K562 (cell line): ENCODE measurements around the gene CIAPIN1. TPM values are rescaled to one million over a fixed set of nuclear protein-coding genes. Genes with fewer than 3 reads are reported as not detected.

Source experiments
- ETS2 ChIP-seq: IDR thresholded peaks from 2 replicates; pipeline ENCODE4 v1.6.1; 2016; ENCODE audit warnings: borderline replicate concordance, missing genetic modification characterization, mild to moderate bottlenecking, moderate library complexity, missing compliant biosample characterization; ENCODE audit not compliant: poor library complexity, severe bottlenecking
- FOXK2 ChIP-seq, 2 experiments: fragments of 450-650 bp; IDR thresholded peaks in 1 of 2; conservative IDR thresholded peaks in 1 of 2; 2 replicates each; pipeline ENCODE4 v1.6.1; 2016; ENCODE audit warnings: low read depth in 2 of 2, mild to moderate bottlenecking in 1 of 2
- HNRNPLL ChIP-seq: fragments of 200-400 bp; formaldehyde crosslinking; IDR thresholded peaks from 2 replicates; pipeline ENCODE4 v1.6.1; 2017; ENCODE audit warnings: low read length, low read depth, mild to moderate bottlenecking; ENCODE audit not compliant: poor library complexity, severe bottlenecking
- MECOM ChIP-seq: fragments of 250-450 bp; sonication (Bioruptor Pico); IDR thresholded peaks from 2 replicates; pipeline ENCODE4 v1.8.0; 2022; ENCODE audit warnings: inconsistent platforms
- MEF2A ChIP-seq: IDR thresholded peaks from 2 replicates; pipeline ENCODE4 v1.6.1; 2011; ENCODE audit warnings: low read depth, mild to moderate bottlenecking, low read length, moderate library complexity; ENCODE audit not compliant: control insufficient read depth
- NFIC ChIP-seq: fragments of 450-650 bp; IDR thresholded peaks from 2 replicates; pipeline ENCODE4 v1.6.1; 2017; ENCODE audit warnings: mild to moderate bottlenecking, inconsistent platforms
- REST ChIP-seq, 2 experiments: fragments of 450-650 bp; formaldehyde crosslinking in 1 of 2; IDR thresholded peaks; 2 replicates each; pipeline versions ENCODE4 v1.4.0 to v1.6.1; 2014 to 2020; ENCODE audit warnings: mild to moderate bottlenecking in 2 of 2, borderline replicate concordance in 1 of 2, low read depth in 1 of 2
- RHOXF2B ChIP-seq: fragments of 250-450 bp; sonication (Bioruptor Pico); conservative IDR thresholded peaks from 2 replicates; pipeline ENCODE4 v1.5.1; 2021
- SIN3A ChIP-seq, 2 experiments: fragments of 150-350 bp in 1 of 2; IDR thresholded peaks; 2 replicates each; pipeline ENCODE4 v1.6.1; 2011 to 2016; ENCODE audit warnings: borderline replicate concordance in 2 of 2, low read depth in 2 of 2, low read length in 2 of 2, mild to moderate bottlenecking in 2 of 2, moderate library complexity in 2 of 2; ENCODE audit not compliant: control insufficient read depth in 1 of 2
- ZNF143 ChIP-seq: sonication (generic); formaldehyde crosslinking; IDR thresholded peaks from 2 replicates; pipeline ENCODE4 v1.9.0; 2022; ENCODE audit warnings: mild to moderate bottlenecking, missing genetic modification reagents
- polyA plus RNA-seq, 8 experiments: library from polyadenylated mRNA; depleted of rRNA in 4 of 8; stranded (reverse) in 5 of 8; unstranded in 3 of 8; fragments of >200 nt; fragmentation: Nextera tagmentation in 2 of 8; fragmentation: Illumina TruSeq in 1 of 8; extraction: Ambion mirVana in 2 of 8; extraction: Trizol in 1 of 8; gene quantifications; 2 replicates each; pipeline versions ENCODE4 v1.2.1 to v1.2.3, GENCODE V29; 2011 to 2014; ENCODE audit warnings: inconsistent platforms in 1 of 8, missing spikeins in 1 of 8
- total RNA-seq, 7 experiments: library from RNA; depleted of rRNA in 6 of 7; stranded (reverse); fragments of >200 nt in 6 of 7; fragmentation: Illumina TruSeq in 2 of 7; extraction: Trizol in 2 of 7; gene quantifications; 2 replicates each; pipeline versions ENCODE4 v1.2.1 to v1.2.3, GENCODE V29; 2011 to 2021; ENCODE audit warnings: low replicate concordance in 1 of 7
- TF ChIP-seq, protein P1 (sequence below), 2 experiments: fragments of 450-650 bp in 1 of 2; sonication (generic) in 1 of 2; formaldehyde crosslinking in 1 of 2; IDR thresholded peaks in 1 of 2; conservative IDR thresholded peaks in 1 of 2; 2 replicates each; pipeline versions ENCODE4 v1.6.1 to v1.8.1; 2016 to 2023; ENCODE audit warnings: mild to moderate bottlenecking in 2 of 2, moderate library complexity in 2 of 2, inconsistent platforms in 1 of 2, missing genetic modification reagents in 1 of 2
- TF ChIP-seq, protein P2 (sequence below): sonication (generic); formaldehyde crosslinking; IDR thresholded peaks from 2 replicates; pipeline ENCODE4 v1.8.0; 2023; ENCODE audit warnings: mild to moderate bottlenecking, missing genetic modification reagents

Gene CIAPIN1
- total and polyA plus RNA-seq, 9 of the 15 experiments (the other 6 are each of a cell fraction or from before 2014, with no cell fraction given): 71.8 to 263 (median 95.7) TPM

- TF ChIP-seq, protein P1, sequence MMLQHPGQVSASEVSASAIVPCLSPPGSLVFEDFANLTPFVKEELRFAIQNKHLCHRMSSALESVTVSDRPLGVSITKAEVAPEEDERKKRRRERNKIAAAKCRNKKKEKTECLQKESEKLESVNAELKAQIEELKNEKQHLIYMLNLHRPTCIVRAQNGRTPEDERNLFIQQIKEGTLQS (IDR thresholded peaks at IDR 0.05): 0 out of 2 replicates have a peak, but pooled peaks have one; percentile 35
- TF ChIP-seq, protein P1 (CRISPR knock-in tag; conservative IDR thresholded peaks at IDR 0.05): no peak
- TF ChIP-seq REST (IDR thresholded peaks at IDR 0.05; ENCODE audit: borderline replicate concordance) (peak; percentile 93), REST (CRISPR knock-in tag; IDR thresholded peaks at IDR 0.05; ENCODE audit: low read depth) (no peak), MEF2A (no peak), SIN3A (IDR thresholded peaks at IDR 0.05; ENCODE audit: borderline replicate concordance in 2 of 2, control insufficient read depth in 1 of 2, low read depth in 2 of 2, low read length in 2 of 2) (no peak), NFIC (peak; percentile 92), ETS2 (tag) (no peak), HNRNPLL (no peak), RHOXF2B (CRISPR knock-in tag) (no peak), ZNF143 (CRISPR knock-in tag) (no peak), FOXK2 (conservative IDR thresholded peaks at IDR 0.05 in 1 of 2, IDR thresholded peaks at IDR 0.05 in 1 of 2; ENCODE audit: low read depth in 2 of 2) (no peak), MECOM (no peak)
- TF ChIP-seq, protein P2, sequence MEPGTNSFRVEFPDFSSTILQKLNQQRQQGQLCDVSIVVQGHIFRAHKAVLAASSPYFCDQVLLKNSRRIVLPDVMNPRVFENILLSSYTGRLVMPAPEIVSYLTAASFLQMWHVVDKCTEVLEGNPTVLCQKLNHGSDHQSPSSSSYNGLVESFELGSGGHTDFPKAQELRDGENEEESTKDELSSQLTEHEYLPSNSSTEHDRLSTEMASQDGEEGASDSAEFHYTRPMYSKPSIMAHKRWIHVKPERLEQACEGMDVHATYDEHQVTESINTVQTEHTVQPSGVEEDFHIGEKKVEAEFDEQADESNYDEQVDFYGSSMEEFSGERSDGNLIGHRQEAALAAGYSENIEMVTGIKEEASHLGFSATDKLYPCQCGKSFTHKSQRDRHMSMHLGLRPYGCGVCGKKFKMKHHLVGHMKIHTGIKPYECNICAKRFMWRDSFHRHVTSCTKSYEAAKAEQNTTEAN: no peak
- TF ChIP-seq, all 486 proteins: peak for 7
These were observed 52.7 kb downstream of the CIAPIN1 start (continued) for GRCh38 chr16:57394444-57394843.
